Progenitor cell of endocrine pancreas (in vitro differentiated cells): Measurements from ENCODE around the gene GCN1. TPM values are rescaled to one million over a fixed set of nuclear protein-coding genes. Genes with fewer than 3 reads are reported as not detected.

Experiments used
- DNase-seq: peaks from one replicate; pipeline ENCODE4 v3.0.0; 2021; ENCODE audit warnings: low spot score; ENCODE audit not compliant: unreplicated experiment
- H3K27ac Mint-ChIP-seq: 2 replicates; pipeline ENCODE4 v1.8.0; 2021; ENCODE audit warnings: mild to moderate bottlenecking, moderate library complexity, mixed read lengths
- H3K27me3 Mint-ChIP-seq: 2 replicates; pipeline ENCODE4 v1.8.0; 2021; ENCODE audit warnings: mixed read lengths
- H3K36me3 Mint-ChIP-seq: 2 replicates; pipeline ENCODE4 v1.8.0; 2022; ENCODE audit warnings: mixed read lengths; ENCODE audit not compliant: insufficient read depth
- H3K4me1 Mint-ChIP-seq: 2 replicates; pipeline ENCODE4 v1.8.0; 2021; ENCODE audit warnings: low read depth, mixed read lengths
- H3K4me3 Mint-ChIP-seq: 2 replicates; pipeline ENCODE4 v1.8.0; 2021; ENCODE audit warnings: low read depth, mild to moderate bottlenecking, moderate library complexity, mixed read lengths
- H3K9me3 Mint-ChIP-seq: 2 replicates; pipeline ENCODE4 v1.8.0; 2021; ENCODE audit warnings: low read depth, mixed read lengths
- CTCF ChIP-seq: fragments of 200-600 bp; sonication (generic); IDR thresholded peaks from one replicate; pipeline ENCODE4 v1.5.0; 2021; ENCODE audit warnings: antibody characterized with exemption, mild to moderate bottlenecking; ENCODE audit not compliant: unreplicated experiment
- total RNA-seq: library from RNA; stranded (reverse); gene quantifications from 2 replicates; pipeline ENCODE4 v1.2.1, GENCODE V29; 2021

Gene GCN1
- total RNA-seq, 1 donor from 2014 or later = 117 TPM

GRCh38 chr12:120093592-120094355 is 100.7 kb downstream of the GCN1 start:
- DNase-seq = no peak
- H3K27ac Mint-ChIP-seq = peak overlapping the region; percentile 67

GRCh38 chr12:120093336-120093591 is 101.3 kb downstream of the GCN1 start:
- no peak for DNase-seq
- no peaks in the 10 kb centered on the region for H3K4me1 Mint-ChIP-seq
- no peaks in the 10 kb centered on the region for H3K9me3 Mint-ChIP-seq
- peaks cover 2% of the 10 kb centered on the region for H3K36me3 Mint-ChIP-seq
- no peak overlapping the region for H3K4me3 Mint-ChIP-seq
- no peaks in the 10 kb centered on the region for H3K27me3 Mint-ChIP-seq
- no peak for TF ChIP-seq CTCF
- no peak overlapping the region for H3K27ac Mint-ChIP-seq

More at GRCh38 chr12:120093592-120094355, 100.7 kb downstream of the GCN1 start:
- no peak for TF ChIP-seq CTCF
- Mint-ChIP-seq H3K27me3 (no peaks in the 10 kb centered on the region), H3K4me3 (no peak overlapping the region), H3K36me3 (peaks cover 2% of the 10 kb centered on the region), H3K9me3 (no peaks in the 10 kb centered on the region), H3K4me1 (no peaks in the 10 kb centered on the region)

- no peaks in the 10 kb centered on the region for H3K9me3 Mint-ChIP-seq
- no peak for DNase-seq
- H3K36me3 Mint-ChIP-seq = peaks cover 2% of the 10 kb centered on the region
- H3K4me3 Mint-ChIP-seq = no peak overlapping the region
- no peak for TF ChIP-seq CTCF
- no peak overlapping the region for H3K27ac Mint-ChIP-seq
- H3K27me3 Mint-ChIP-seq = no peaks in the 10 kb centered on the region
- no peaks in the 10 kb centered on the region for H3K4me1 Mint-ChIP-seq
These were observed 101.8 kb downstream of the GCN1 start for GRCh38 chr12:120092551-120093335.

- H3K9me3 Mint-ChIP-seq = no peaks in the 10 kb centered on the region
- TF ChIP-seq CTCF = no peak
- H3K4me3 Mint-ChIP-seq = no peak overlapping the region
- DNase-seq = no peak
- H3K27ac Mint-ChIP-seq = no peak overlapping the region
- no peaks in the 10 kb centered on the region for H3K27me3 Mint-ChIP-seq
- peaks cover 5% of the 10 kb centered on the region for H3K4me1 Mint-ChIP-seq
- peaks cover 2% of the 10 kb centered on the region for H3K36me3 Mint-ChIP-seq
These were observed 103.0 kb downstream of the GCN1 start for GRCh38 chr12:120091371-120092090.

GRCh38 chr12:120090626-120091295 is 103.8 kb downstream of the GCN1 start:
- H3K9me3 Mint-ChIP-seq = no peaks in the 10 kb centered on the region
- H3K4me3 Mint-ChIP-seq = no peak overlapping the region
- TF ChIP-seq CTCF = no peak
- no peaks in the 10 kb centered on the region for H3K36me3 Mint-ChIP-seq
- peaks cover 6% of the 10 kb centered on the region for H3K4me1 Mint-ChIP-seq
- no peaks in the 10 kb centered on the region for H3K27me3 Mint-ChIP-seq
- DNase-seq = no peak
- no peak overlapping the region for H3K27ac Mint-ChIP-seq
